ENCODE results near the gene RPAP2.

- TF ChIP-seq RARB (CRISPR knock-in tag; IDR thresholded peaks at IDR 0.05) (no peak), PPARA (CRISPR knock-in tag; IDR thresholded peaks at IDR 0.05; ENCODE audit: borderline replicate concordance) (no peak), ESRRG (CRISPR knock-in tag; IDR thresholded peaks at IDR 0.05) (no peak), ZNF8 (CRISPR knock-in tag; IDR thresholded peaks at IDR 0.05) (no peak), ISL1 (CRISPR knock-in tag; IDR thresholded peaks at IDR 0.05) (no peak), ZFP30 (CRISPR knock-in tag; IDR thresholded peaks at IDR 0.05) (no peak), PATZ1 (CRISPR knock-in tag; IDR thresholded peaks at IDR 0.05; ENCODE audit: borderline replicate concordance) (no peak), ZNF70 (CRISPR knock-in tag; IDR thresholded peaks at IDR 0.05) (no peak), TSHZ2 (CRISPR knock-in tag; IDR thresholded peaks at IDR 0.05) (no peak)
These were observed 7.4 kb upstream of the RPAP2 start for GRCh38 chr1:92291372-92291999.

All from SK-N-SH treated with all-trans-retinoic acid at 6 μM for 48 hours (cell line).